ENCODE data around the gene NOS3. TPM values are rescaled to one million over a fixed set of nuclear protein-coding genes. Genes with fewer than 3 reads are reported as not detected.

Gene NOS3
- total RNA-seq, 4 donors from 2014 or later, result 5.2 to 8.1 (median 6.3) TPM

DNA sequence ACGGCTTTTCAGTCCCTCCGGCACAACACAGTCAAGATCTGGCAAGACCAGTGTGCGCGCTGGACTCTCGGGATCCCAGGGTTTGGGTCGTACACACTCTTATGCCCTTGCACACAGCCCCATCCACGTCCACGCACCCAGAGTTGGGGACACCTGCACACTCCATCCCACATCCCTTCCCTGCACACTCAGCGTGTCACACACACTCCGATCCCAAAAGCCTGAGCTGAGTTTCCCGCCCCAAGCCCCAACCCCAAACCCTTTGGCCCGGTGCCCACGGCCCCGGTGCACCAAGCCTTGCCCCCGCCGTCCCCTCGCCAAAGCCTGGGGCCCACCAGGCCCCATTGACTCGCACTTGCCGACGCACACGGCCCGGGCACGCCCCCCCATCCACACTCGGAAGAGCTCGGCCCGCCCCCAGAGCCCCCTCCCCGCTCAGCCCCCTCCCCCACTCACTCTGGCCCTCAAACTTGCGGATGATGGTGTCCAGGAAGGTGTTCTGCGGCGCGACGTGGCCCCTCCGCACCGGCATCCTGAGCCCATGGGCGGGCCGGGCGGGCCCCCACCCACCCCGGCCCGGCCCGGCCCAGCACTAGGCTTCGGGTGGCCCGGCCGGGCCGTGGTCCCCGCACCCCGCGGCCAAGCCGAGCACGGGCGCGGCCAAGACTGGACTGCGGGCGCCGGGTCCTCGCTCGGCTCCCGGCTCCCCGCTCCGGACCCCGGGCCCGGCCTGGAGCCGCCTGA is 13.3 kb upstream of the NOS3 start:
- Histone ChIP-seq H3K36me3 (no peaks in the 10 kb centered on the region), H3K27me3 (peaks cover 18% of the 10 kb centered on the region), H3K4me3 (replicated peaks in 1 of 3) (no peak overlapping the region), H3K9me3 (no peaks in the 10 kb centered on the region), H3K27ac (no peak overlapping the region), H3K4me1 (peaks cover 9 to 27% of the 10 kb centered on the region in 2 donors)
- TF ChIP-seq POLR2A (IDR thresholded peaks at IDR 0.05), result no peak
- DNase-seq, result no peak
- WGBS, 2 donors, result 9 to 10% methylated on average over 10 to 17 of the region's 62 CpGs
- intact Hi-C loops (cut with DNase I), result no loop called here

DNA sequence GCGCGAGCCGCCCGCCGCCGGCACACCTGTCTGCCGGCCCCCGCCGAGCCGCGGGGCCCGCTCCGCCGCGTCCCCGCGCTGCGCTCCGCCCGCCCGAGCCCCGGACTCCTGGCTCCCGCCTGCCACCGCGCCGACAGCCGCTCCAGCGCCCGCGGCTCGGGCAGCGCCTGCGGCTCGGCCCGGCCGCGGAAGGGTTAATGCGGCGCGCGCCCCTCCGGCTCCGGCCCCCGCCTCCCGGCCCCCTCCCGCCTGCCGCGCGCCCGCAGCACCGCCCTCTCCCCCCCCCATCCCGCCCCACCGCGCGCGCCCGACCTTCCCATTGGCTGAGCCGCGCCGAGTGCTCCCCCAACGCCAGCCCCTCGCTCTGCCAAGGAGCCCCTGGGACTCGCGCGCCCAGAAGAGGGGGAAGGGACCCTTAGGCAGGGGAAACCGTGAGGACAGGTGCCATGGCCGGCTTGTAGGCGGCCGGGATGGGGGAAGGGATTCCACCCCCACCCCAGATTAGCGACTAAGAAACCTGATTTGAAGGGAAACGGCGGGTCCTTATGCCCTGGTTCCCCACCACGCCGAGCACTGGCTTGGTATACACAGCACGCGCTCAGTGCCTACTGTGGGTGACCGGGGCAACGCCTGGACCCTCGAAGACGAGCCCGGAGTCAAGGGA is 12.6 kb upstream of the NOS3 start, which contains the start of gene KCNH2:
Gene KCNH2 (minus strand): TSS at position 196 of the 664 bp plus-strand sequence. CDS start 408 bp downstream, outside the sequence.
- H3K4me3 ChIP-seq (replicated peaks in 1 of 3), result no peak within 1 kb of the TSS
- H3K4me1 ChIP-seq, result peaks cover 9 to 27% of the 10 kb centered on the region in 2 donors
- intact Hi-C loops (cut with DNase I), result no loop called here
- no peaks in the 10 kb centered on the region for H3K9me3 ChIP-seq
- DNase-seq, result no peak
- TF ChIP-seq, protein P1, sequence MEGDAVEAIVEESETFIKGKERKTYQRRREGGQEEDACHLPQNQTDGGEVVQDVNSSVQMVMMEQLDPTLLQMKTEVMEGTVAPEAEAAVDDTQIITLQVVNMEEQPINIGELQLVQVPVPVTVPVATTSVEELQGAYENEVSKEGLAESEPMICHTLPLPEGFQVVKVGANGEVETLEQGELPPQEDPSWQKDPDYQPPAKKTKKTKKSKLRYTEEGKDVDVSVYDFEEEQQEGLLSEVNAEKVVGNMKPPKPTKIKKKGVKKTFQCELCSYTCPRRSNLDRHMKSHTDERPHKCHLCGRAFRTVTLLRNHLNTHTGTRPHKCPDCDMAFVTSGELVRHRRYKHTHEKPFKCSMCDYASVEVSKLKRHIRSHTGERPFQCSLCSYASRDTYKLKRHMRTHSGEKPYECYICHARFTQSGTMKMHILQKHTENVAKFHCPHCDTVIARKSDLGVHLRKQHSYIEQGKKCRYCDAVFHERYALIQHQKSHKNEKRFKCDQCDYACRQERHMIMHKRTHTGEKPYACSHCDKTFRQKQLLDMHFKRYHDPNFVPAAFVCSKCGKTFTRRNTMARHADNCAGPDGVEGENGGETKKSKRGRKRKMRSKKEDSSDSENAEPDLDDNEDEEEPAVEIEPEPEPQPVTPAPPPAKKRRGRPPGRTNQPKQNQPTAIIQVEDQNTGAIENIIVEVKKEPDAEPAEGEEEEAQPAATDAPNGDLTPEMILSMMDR (IDR thresholded peaks at IDR 0.05), result no peak
- no peak for TF ChIP-seq POLR2A (IDR thresholded peaks at IDR 0.05)
- H3K27ac ChIP-seq, result no peak within 1 kb of the TSS
- no peaks in the 10 kb centered on the region for H3K36me3 ChIP-seq
- H3K27me3 ChIP-seq, result peaks cover 18% of the 10 kb centered on the region
- WGBS, 2 donors, result 0 to 8% methylated on average over 9 to 13 of the region's 81 CpGs

DNA sequence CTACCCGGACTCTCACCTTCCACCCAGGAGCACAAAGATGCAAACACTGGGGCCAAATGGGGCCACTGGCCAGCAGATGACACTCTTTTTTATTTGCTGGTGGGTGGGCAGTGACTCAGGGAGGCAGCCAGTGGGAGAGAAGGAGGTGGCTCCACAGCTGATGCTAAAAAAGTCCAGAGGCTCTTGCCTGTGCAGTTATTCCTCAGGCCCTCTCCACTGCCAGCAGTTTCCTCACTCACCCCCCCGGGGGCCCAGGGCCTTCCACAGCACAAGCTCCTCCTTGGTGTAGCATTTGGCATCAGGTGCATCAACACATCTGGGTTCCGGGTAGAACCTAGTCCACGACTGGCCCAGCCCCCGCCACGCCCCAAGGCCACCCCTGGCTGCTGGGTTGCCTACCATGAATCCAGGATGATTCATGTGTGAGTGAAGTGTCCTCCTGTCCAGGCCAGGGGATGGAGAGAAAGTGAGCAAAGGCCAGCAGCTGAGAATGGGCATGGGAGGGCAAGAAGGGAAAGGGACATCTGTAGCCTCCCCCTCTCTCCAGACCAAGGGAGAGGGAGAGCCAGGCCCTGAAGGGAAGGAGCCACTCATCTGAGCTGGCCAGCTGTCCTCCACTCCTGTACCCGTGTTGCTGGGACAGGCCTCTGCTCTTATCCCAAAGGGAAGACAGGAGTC is 11.0 kb upstream of the NOS3 start:
- Histone ChIP-seq H3K27ac (no peak overlapping the region), H3K36me3 (no peaks in the 10 kb centered on the region), H3K27me3 (peaks cover 18% of the 10 kb centered on the region), H3K4me1 (peaks cover 4 to 21% of the 10 kb centered on the region in 2 donors), H3K9me3 (no peaks in the 10 kb centered on the region), H3K4me3 (replicated peaks in 1 of 3) (no peak overlapping the region)
- intact Hi-C loops (cut with DNase I), result no loop called here
- DNase-seq, result no peak
- TF ChIP-seq, protein P1 (IDR thresholded peaks at IDR 0.05), result no peak
- TF ChIP-seq POLR2A (IDR thresholded peaks at IDR 0.05), result no peak
- 49 to 63% methylated on average over 5 to 7 of the region's 7 CpGs for WGBS, 2 donors

DNA sequence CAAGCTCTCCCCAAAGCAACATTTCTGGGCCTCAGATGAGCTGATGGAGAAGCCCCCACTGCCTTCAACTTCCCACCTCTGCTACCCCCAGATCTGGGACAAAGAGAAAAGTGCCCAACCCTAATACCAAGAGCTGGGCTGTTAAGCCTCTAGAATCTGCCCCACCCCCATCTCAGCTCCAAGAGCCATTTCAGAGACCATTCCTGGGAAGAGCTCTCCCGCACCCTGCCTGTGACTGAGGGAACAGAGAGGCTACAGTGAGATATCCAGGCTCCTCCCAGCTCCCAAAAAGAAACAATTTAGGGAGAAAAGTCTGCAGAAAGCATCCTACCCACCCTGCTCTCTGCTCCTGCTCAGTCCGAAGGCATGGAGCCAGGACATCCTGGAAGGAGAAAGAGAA is 10.2 kb upstream of the NOS3 start:
- DNase-seq, result no peak
- peaks cover 4 to 16% of the 10 kb centered on the region in 2 donors for H3K4me1 ChIP-seq
- no peak overlapping the region for H3K27ac ChIP-seq
- no peak for TF ChIP-seq POLR2A (IDR thresholded peaks at IDR 0.05)
- TF ChIP-seq, protein P1 (IDR thresholded peaks at IDR 0.05), result no peak
- no peaks in the 10 kb centered on the region for H3K36me3 ChIP-seq
- H3K4me3 ChIP-seq (replicated peaks in 1 of 3), result no peak overlapping the region
- WGBS, 2 donors, result 33% methylated on average over 2 of the region's 2 CpGs
- no peaks in the 10 kb centered on the region for H3K9me3 ChIP-seq
- peaks cover 17% of the 10 kb centered on the region for H3K27me3 ChIP-seq
- intact Hi-C loops (cut with DNase I), result no loop called here

DNA sequence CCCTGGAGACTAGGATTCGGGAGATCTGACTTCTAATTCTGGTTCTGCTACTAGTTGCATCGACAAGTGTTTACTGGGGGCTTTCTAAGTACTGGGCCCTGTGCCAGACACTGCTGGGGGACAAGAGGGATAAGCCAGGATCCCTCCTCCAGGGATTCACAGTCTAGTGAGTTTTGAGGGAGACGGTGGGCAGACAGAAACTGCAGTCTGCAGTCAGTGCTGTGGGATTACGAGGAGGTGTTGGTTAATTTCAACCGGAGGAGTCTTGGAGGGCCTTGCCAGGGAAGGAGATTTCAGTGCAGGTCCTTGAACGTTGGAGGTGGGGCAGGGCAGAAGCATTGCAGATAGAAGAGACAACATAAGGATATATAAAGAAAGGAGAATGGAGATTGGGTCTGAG is 9.2 kb upstream of the NOS3 start:
- no peak for TF ChIP-seq POLR2A (IDR thresholded peaks at IDR 0.05)
- TF ChIP-seq, protein P1 (IDR thresholded peaks at IDR 0.05), result no peak
- 28 to 42% methylated on average over 6 of the region's 6 CpGs for WGBS, 2 donors
- DNase-seq, result no peak
- Histone ChIP-seq H3K27ac (no peak overlapping the region), H3K4me3 (replicated peaks in 1 of 3) (no peak overlapping the region), H3K9me3 (no peaks in the 10 kb centered on the region), H3K27me3 (peaks cover 10% of the 10 kb centered on the region), H3K36me3 (no peaks in the 10 kb centered on the region), H3K4me1 (peaks cover 4 to 16% of the 10 kb centered on the region in 2 donors)
- intact Hi-C loops (cut with DNase I), result no loop called here

Data from thyroid gland (tissue), 4 donors.